Mesendoderm (in vitro differentiated cells): Measurements from ENCODE around the gene LRRC57.

Source experiments
- DNase-seq: peaks from one replicate; pipeline ENCODE4 v3.0.0; 2013
- H2AK5ac ChIP-seq: 2 replicates; pipeline ENCODE4 v1.6.1; 2013; ENCODE audit warnings: low read length, inconsistent platforms
- H2BK120ac ChIP-seq: 2 replicates; pipeline ENCODE4 v1.6.1; 2013; ENCODE audit warnings: low read depth, mild to moderate bottlenecking, low read length, moderate library complexity, mixed read lengths
- H2BK15ac ChIP-seq: replicated peaks from 2 replicates; pipeline ENCODE4 v1.6.1; 2013; ENCODE audit warnings: low read depth, mild to moderate bottlenecking, moderate library complexity
- H2BK5ac ChIP-seq: 2 replicates; pipeline ENCODE4 v1.6.1; 2013; ENCODE audit warnings: low read length, inconsistent platforms
- H3K18ac ChIP-seq: 2 replicates; pipeline ENCODE4 v1.6.1; 2013; ENCODE audit warnings: mild to moderate bottlenecking, low read length, mixed read lengths
- H3K23ac ChIP-seq: one replicate; pipeline ENCODE4 v1.6.1; 2013; ENCODE audit warnings: low read length
- H3K27ac ChIP-seq: 2 replicates; pipeline ENCODE4 v1.5.1; 2013; ENCODE audit warnings: low read depth, mild to moderate bottlenecking, inconsistent platforms, low read length, moderate library complexity
- H3K27me3 ChIP-seq: 2 replicates; pipeline ENCODE4 v1.6.1; 2013; ENCODE audit warnings: low read length, control low read depth, mild to moderate bottlenecking, inconsistent platforms; ENCODE audit not compliant: insufficient read depth, poor library complexity
- H3K36me3 ChIP-seq: 2 replicates; pipeline ENCODE4 v1.6.1; 2013; ENCODE audit warnings: low read length, inconsistent platforms; ENCODE audit not compliant: control insufficient read depth, insufficient read depth
- H3K4ac ChIP-seq: one replicate; pipeline ENCODE4 v1.6.1; 2013; ENCODE audit warnings: low read depth, mild to moderate bottlenecking, low read length, moderate library complexity
- H3K4me1 ChIP-seq: 2 replicates; pipeline ENCODE4 v1.6.1; 2013; ENCODE audit warnings: low read depth, low read length, inconsistent platforms; ENCODE audit not compliant: control insufficient read depth
- H3K4me2 ChIP-seq: 2 replicates; pipeline ENCODE4 v1.6.1; 2013; ENCODE audit warnings: low read length
- H3K4me3 ChIP-seq: 2 replicates; pipeline ENCODE4 v1.5.1; 2013; ENCODE audit warnings: mild to moderate bottlenecking, low read length
- H3K56ac ChIP-seq: one replicate; pipeline ENCODE4 v1.6.1; 2013; ENCODE audit warnings: low read length
- H3K79me1 ChIP-seq: 2 replicates; pipeline ENCODE4 v1.6.1; 2013; ENCODE audit warnings: low read length, inconsistent platforms
- H3K79me2 ChIP-seq: 2 replicates; pipeline ENCODE4 v1.6.1; 2013; ENCODE audit warnings: mild to moderate bottlenecking, low read length; ENCODE audit not compliant: control insufficient read depth, insufficient read depth
- H3K9ac ChIP-seq: 2 replicates; pipeline ENCODE4 v1.6.1; 2013; ENCODE audit warnings: low read length, inconsistent platforms
- H4K5ac ChIP-seq: one replicate; pipeline ENCODE4 v1.6.1; 2013; ENCODE audit warnings: low read length
- H4K8ac ChIP-seq: one replicate; pipeline ENCODE4 v1.6.1; 2013; ENCODE audit warnings: low read depth, mild to moderate bottlenecking, control low read depth, low read length, moderate library complexity
- WGBS: extraction: QIAGEN DNeasy Blood & Tissue Kit; methylation state at CpG from one replicate; pipeline ENCODE4 v1.1.7; 2013; ENCODE audit warnings: low lambda C conversion rate, missing lambda C conversion rate; ENCODE audit not compliant: insufficient coverage; ENCODE audit errors: extremely low coverage; 5-methylcytosine and 5-hydroxymethylcytosine counted together

LRRC57 gene

DNA sequence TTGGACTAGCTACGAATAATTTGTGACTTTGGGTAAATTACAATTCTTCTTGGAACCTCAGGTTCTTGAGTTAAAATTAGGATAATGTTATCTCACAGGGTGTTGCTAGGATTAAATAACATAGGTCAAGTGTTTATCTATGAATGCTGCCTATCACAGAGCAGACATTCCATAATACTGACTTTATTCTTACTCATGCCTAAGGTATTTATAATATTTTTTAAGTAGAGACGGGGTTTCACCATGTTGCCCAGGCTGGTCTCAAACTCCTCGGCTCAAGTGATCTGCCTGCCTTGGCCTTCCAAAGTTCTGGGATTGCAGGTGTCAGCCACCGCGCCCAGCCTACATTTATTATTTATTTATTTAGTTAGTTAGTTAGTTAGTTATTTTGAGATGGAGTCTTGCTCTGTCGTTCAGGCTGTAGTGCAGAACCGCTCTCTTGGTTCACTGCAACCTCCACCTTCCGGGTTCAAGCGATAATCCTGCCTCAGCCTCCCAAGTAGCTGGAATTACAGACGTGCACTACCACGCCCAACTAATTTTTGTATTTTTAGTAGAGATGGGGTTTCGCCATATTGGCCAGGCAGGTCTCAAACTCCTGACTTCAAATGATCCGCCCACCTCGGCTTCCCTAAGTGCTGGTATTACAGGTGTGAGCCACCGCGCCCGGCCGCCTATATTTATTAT, 56.9 kb downstream of the LRRC57 start:
- H3K79me1 ChIP-seq, result peaks cover 5% of the 10 kb centered on the region
- peak overlapping the region; percentile 98 for H3K4me2 ChIP-seq
- no peak overlapping the region for H2BK15ac ChIP-seq
- peak overlapping the region; percentile 48 for H2BK120ac ChIP-seq
- peak overlapping the region; percentile 97 for H3K9ac ChIP-seq
- H3K27ac ChIP-seq, result peak overlapping the region; percentile 86
- H3K4ac ChIP-seq, result peak overlapping the region; percentile 81
- H3K36me3 ChIP-seq, result no peaks in the 10 kb centered on the region
- H3K79me2 ChIP-seq, result peaks cover 7% of the 10 kb centered on the region
- peak; percentile 50 for DNase-seq
- H3K18ac ChIP-seq, result peak overlapping the region; percentile 81
- peaks cover 2% of the 10 kb centered on the region for H3K4me1 ChIP-seq
- H3K23ac ChIP-seq, result no peak overlapping the region
- H3K56ac ChIP-seq, result peak overlapping the region; percentile 99
- H3K4me3 ChIP-seq, result no peak overlapping the region
- peak overlapping the region; percentile 96 for H2BK5ac ChIP-seq
- peak overlapping the region; percentile 100 for H4K5ac ChIP-seq
- H3K27me3 ChIP-seq, result no peaks in the 10 kb centered on the region
- H2AK5ac ChIP-seq, result no peak overlapping the region
- peak overlapping the region; percentile 97 for H4K8ac ChIP-seq
- WGBS, result no CpG with 5 or more reads among the region's 18 CpGs

DNA sequence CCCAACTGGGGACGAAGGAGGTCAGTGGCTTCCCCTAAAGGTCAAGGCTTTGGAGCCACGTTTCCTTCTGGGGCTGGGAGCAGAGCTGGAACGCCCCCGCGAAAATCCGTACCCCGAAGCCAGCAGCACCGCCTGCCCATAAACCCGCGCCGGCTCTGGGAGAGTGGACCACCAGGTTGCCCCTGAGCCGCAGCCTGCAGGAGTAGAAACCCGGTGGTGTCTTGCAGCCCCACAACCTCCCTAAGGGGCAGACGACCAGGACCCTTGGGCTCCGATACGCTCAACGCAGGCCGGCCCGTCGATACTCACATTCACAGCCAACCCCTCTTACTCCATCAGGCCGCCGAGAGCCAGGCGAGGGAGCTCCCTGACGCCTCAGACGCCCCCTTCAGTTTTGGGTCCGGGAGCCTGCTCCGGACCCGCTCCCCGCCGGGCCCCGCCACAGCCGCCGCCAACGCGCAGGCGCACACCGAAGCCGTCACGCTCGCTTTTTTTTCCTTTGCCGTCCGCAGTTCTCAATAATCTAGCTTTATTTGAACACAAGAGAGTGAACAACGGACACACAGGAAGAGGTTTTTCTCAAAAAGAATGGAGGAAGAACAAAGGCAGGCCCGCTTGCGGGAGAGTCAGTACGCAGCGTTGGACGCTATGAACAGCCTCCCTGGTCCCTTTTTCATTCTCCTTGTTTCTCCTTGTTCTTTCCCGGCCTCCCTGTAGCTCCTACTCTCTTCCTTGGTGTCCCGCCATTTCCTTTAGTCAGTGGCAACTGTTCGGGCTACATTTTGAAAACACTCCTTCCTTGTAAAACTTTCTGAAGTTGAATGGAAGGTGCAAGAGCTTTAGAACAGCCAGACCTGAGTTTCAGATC, 57.7 kb downstream of the LRRC57 start, which contains the start of gene ZNF106:
Gene ZNF106, minus strand, starts transcription at position 471 of the 868 bp plus-strand sequence. CDS start 18,852 bp downstream, outside the sequence.
- Histone ChIP-seq H3K4me1 (peaks cover 2% of the 10 kb centered on the region), H3K27me3 (no peaks in the 10 kb centered on the region), H3K79me2 (peaks cover 4% of the 10 kb centered on the region), H3K36me3 (no peaks in the 10 kb centered on the region), H2BK15ac (no peak within 1 kb of the TSS), H3K9ac (peak within 1 kb of the TSS; percentile 97), H3K56ac (peak within 1 kb of the TSS; percentile 100), H2BK120ac (peak within 1 kb of the TSS; percentile 48), H2AK5ac (no peak within 1 kb of the TSS), H3K4ac (peak within 1 kb of the TSS; percentile 81), H2BK5ac (peak within 1 kb of the TSS; percentile 96), H3K79me1 (peaks cover 4% of the 10 kb centered on the region), H4K8ac (peak within 1 kb of the TSS; percentile 97), H3K18ac (peak within 1 kb of the TSS; percentile 81), H4K5ac (peak within 1 kb of the TSS; percentile 100), H3K27ac (peak within 1 kb of the TSS; percentile 86), H3K4me2 (peak within 1 kb of the TSS; percentile 98), H3K4me3 (peak within 1 kb of the TSS; percentile 84), H3K23ac (peak within 1 kb of the TSS; percentile 89)
- no CpG with 5 or more reads among the region's 51 CpGs for WGBS
- peak; percentile 97 for DNase-seq

DNA sequence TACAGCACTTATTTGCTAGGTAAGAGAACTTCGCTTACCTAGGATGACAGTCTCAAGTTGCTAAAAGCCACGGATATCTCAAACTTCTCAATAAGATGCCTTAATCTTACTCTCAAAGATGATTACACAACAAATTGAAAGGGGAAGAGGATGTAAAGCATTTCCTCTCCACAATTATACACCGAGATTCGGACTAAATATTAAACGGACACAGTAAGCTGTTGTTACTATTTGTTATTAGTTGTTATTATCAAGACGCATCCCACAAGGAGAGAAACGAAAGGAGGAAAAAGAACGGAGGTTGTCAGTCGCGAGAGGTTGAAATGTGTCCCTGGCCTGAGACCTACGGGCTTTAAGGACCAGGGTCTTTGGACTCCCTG, 58.3 kb downstream of the LRRC57 start:
- peaks cover 2% of the 10 kb centered on the region for H3K4me1 ChIP-seq
- H3K9ac ChIP-seq, result peak overlapping the region; percentile 97
- peaks cover 3% of the 10 kb centered on the region for H3K79me2 ChIP-seq
- no peaks in the 10 kb centered on the region for H3K36me3 ChIP-seq
- H4K8ac ChIP-seq, result no peak overlapping the region
- H2BK5ac ChIP-seq, result no peak overlapping the region
- H2BK15ac ChIP-seq, result no peak overlapping the region
- peak overlapping the region; percentile 84 for H3K4me3 ChIP-seq
- H3K18ac ChIP-seq, result peak overlapping the region; percentile 42
- H3K4ac ChIP-seq, result peak overlapping the region; percentile 20
- H2AK5ac ChIP-seq, result no peak overlapping the region
- DNase-seq, result no peak
- H3K27ac ChIP-seq, result peak overlapping the region; percentile 74
- H2BK120ac ChIP-seq, result no peak overlapping the region
- no CpG with 5 or more reads among the region's 11 CpGs for WGBS
- peak overlapping the region; percentile 100 for H3K56ac ChIP-seq
- peak overlapping the region; percentile 89 for H3K23ac ChIP-seq
- no peaks in the 10 kb centered on the region for H3K27me3 ChIP-seq
- H3K79me1 ChIP-seq, result peaks cover 5% of the 10 kb centered on the region
- peak overlapping the region; percentile 74 for H3K4me2 ChIP-seq
- H4K5ac ChIP-seq, result no peak overlapping the region
